NCI-H226 (cell line): Measurements from ENCODE around the gene PRPF39.
"Not testable (repeated sequence)": the region's sequence is repeated elsewhere in the genome, so short reads cannot be mapped to it uniquely, and the experiment has no call there.

Experiments used
- DNase-seq: peaks from one replicate; pipeline ENCODE4 v3.0.0-alpha.2; 2015

Gene PRPF39

DNA sequence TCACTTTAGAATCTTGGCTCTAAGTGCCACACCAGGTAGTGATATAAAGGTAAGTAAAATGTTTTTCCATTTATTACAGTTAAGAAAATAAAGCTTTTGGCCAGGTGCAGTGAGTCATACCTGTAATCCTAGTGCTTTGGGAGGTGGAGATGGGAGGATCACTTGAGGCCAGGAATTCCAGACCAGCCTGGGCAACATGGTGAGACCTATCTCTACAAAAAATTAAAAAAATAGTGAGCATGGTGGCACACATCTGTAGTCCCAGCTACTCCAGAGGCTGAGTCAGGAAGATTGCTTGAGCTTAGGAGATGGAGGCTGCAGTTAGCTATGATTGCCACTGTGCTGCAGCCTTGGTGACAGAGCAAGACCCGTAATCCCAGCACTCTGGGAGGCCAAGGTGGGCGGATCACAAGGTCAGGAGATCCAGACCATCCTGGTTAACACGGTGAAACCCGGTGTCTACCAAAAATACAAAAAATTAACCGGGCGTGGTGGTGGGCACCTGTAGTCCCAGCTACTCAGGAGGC lies 56.8 kb downstream of the PRPF39 start:
- DNase-seq: no peak

DNA sequence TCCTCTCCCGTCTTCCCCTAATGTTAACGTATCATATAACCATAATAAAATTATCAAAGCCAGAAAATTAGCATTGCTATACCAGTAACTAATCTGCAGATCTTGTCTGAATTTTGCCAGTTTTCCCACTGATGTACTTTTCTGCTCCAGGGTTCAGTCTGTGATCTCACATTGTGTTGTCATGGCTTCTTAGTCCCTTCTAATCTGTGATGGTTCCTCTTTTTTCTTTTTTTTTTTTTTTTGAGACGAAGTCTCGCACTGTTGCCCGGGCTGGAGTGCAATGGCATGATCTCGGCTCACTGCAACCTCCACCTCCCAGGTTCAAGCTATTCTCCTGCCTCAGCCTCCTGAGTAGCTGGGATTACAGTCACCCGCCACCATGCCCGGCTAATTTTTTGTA lies 58.2 kb downstream of the PRPF39 start:
- not testable (repeated sequence) for DNase-seq

DNA sequence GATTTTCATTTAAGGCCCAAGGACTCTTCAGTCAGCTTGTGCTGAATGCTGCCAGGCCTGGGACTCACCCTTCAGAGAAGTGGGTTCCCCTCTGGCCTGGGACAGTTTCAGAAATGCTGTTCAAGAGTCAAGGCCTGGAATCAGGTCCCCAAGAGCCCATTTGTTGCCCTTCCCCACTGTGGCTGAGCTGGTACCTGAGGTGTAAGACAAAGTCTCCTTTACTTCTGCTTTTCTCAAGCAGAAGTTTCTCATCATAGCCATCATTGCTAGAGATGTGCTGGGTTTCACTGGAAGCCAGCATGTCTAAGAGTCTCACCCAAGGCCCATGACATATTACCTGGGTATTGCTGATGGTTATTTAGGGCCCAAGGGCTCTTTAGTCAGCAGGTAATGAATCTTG lies 60.7 kb downstream of the PRPF39 start:
- no peak for DNase-seq

DNA sequence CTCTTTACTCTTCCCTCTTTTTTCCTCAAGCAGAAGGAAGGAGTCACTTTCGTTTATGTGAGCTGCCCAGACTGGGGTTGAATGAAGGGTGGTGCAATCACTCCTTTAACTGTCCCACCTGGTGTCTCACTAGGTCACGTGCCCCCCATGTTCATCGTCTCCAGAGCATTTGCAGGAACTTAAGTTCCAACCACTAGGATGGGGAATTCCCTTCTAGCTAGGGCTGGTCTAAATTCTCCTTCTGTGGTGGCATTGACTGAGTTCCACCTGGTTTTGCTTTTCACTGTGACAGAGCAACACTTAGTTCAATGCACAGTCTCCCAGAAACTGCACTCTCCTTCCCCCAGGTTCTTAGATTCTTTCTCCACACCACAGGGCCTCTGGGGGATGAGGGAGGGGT lies 61.3 kb downstream of the PRPF39 start:
- DNase-seq: no peak

DNA sequence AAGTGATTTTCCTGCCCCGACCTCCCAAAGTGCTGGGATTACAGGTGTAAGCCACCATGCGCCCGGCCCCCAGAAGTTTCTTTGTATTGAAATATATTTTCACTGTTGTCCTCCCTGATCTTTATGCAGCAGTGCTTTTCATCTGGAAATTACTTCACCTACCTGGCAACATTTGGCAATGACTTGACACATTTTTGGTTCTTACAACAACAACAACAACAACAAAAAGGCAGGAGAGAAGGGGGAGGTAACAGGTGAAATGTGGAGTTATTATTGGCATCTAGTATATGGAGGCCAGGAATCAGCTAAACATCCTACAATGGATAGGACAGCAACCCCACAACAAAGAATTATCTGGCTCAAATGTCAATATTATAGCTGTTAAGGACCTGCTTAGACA lies 65.7 kb downstream of the PRPF39 start:
- no peak for DNase-seq

DNA sequence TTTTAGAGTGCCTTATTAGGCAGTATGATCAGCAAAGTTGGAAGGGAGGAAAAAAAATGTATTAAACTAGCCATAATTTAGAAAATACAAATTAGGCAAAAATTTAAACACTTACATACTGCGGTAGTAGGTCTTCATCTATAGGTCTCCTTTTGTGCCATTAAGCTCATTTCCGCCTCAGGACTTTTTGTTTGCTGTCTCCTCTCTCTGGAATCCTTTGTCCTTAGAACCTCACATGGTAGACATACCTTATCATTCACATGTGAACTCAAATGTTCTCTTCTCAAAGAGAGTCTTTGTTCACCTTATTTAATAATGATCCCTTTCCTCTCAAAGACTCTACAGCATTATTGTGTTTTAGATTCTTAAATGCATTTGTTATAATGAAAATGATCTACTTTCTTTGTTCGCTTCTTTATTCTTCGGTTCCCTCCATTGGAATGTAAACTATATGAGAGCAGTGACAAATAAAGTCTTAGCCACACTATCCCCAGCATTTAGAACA lies 66.5 kb downstream of the PRPF39 start:
- DNase-seq: no peak

DNA sequence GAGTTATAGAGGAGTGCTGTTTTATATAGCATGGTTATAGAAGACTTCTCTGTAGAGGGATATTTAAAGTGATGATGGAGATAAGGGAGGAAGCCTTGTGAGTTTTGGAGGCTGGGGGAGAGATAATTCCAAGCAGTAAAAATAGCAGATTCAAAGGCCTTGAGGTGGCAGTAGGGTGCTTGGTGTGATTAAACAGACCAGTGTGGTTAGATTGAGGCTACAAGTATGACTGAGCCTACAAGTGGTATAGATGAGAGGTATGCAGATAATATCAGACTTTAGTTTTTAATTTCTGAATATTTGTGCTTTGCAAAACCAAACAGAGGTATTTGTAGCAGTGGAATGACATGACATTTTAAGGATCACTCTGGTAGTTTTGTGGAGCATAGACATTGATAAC lies 72.2 kb downstream of the PRPF39 start:
- DNase-seq: no peak
